H9 (cell line): ENCODE data around the gene UBE2D2. TPM values are rescaled to one million over a fixed set of nuclear protein-coding genes. Genes with fewer than 3 reads are reported as not detected.

Experiments
- DNase-seq: peaks from one replicate; pipeline ENCODE4 v3.0.0-alpha.2; 2017
- H2AFZ ChIP-seq: one replicate; pipeline ENCODE4 v1.6.1; 2013; ENCODE audit warnings: mild to moderate bottlenecking, low read length, control low read depth, moderate library complexity
- H2AK5ac ChIP-seq: 2 replicates; pipeline ENCODE4 v1.6.1; 2013; ENCODE audit warnings: low read length, control low read depth, mixed read lengths; ENCODE audit not compliant: insufficient read length
- H2BK120ac ChIP-seq: one replicate; pipeline ENCODE4 v1.6.1; 2013; ENCODE audit warnings: low read depth, mild to moderate bottlenecking, low read length, control low read depth, inconsistent platforms; ENCODE audit not compliant: poor library complexity, severe bottlenecking
- H2BK12ac ChIP-seq: 2 replicates; pipeline ENCODE4 v1.6.1; 2013; ENCODE audit warnings: low read length, control low read depth, mixed read lengths, low read depth; ENCODE audit not compliant: insufficient read length
- H2BK15ac ChIP-seq: 2 replicates; pipeline ENCODE4 v1.6.1; 2013; ENCODE audit warnings: low read depth, low read length, control low read depth
- H2BK20ac ChIP-seq: one replicate; pipeline ENCODE4 v1.6.1; 2013; ENCODE audit warnings: low read depth, mild to moderate bottlenecking, low read length, control low read depth, inconsistent platforms; ENCODE audit not compliant: poor library complexity, severe bottlenecking
- H2BK5ac ChIP-seq: 2 replicates; pipeline ENCODE4 v1.6.1; 2013; ENCODE audit warnings: low read length, control low read depth, mixed read lengths; ENCODE audit not compliant: insufficient read length
- H3K14ac ChIP-seq: 2 replicates; pipeline ENCODE4 v1.6.1; 2013; ENCODE audit warnings: low read length, control low read depth; ENCODE audit not compliant: insufficient read depth
- H3K18ac ChIP-seq: 2 replicates; pipeline ENCODE4 v1.6.1; 2013; ENCODE audit warnings: low read depth, mild to moderate bottlenecking, mixed read lengths, low read length, control low read depth; ENCODE audit not compliant: insufficient read length
- H3K23ac ChIP-seq: 2 replicates; pipeline ENCODE4 v1.6.1; 2013; ENCODE audit warnings: low read length, control low read depth, mixed read lengths, low read depth; ENCODE audit not compliant: insufficient read length
- H3K23me2 ChIP-seq: 2 replicates; pipeline ENCODE4 v1.6.1; 2013; ENCODE audit warnings: low read depth, mild to moderate bottlenecking, mixed read lengths, low read length, control low read depth; ENCODE audit not compliant: insufficient read length, poor library complexity, severe bottlenecking
- H3K27ac ChIP-seq: 2 replicates; pipeline ENCODE4 v1.5.1; 2013; ENCODE audit warnings: low read length, control low read depth, mixed read lengths, low read depth; ENCODE audit not compliant: insufficient read length
- H3K27me3 ChIP-seq: 2 replicates; pipeline ENCODE4 v1.6.1; 2013; ENCODE audit warnings: low read length, control low read depth, inconsistent platforms; ENCODE audit not compliant: insufficient read depth
- H3K4ac ChIP-seq: 2 replicates; pipeline ENCODE4 v1.6.1; 2013; ENCODE audit warnings: low read depth, mild to moderate bottlenecking, control low read depth, inconsistent platforms, low read length, moderate library complexity
- H3K4me1 ChIP-seq: 2 replicates; pipeline ENCODE4 v1.6.1; 2013; ENCODE audit warnings: low read length, control low read depth, inconsistent platforms; ENCODE audit not compliant: insufficient read depth
- H3K4me2 ChIP-seq: 2 replicates; pipeline ENCODE4 v1.6.1; 2013; ENCODE audit warnings: low read length, control low read depth, mixed read lengths; ENCODE audit not compliant: insufficient read length, insufficient read depth
- H3K56ac ChIP-seq: 2 replicates; pipeline ENCODE4 v1.6.1; 2013; ENCODE audit warnings: low read depth, mild to moderate bottlenecking, mixed read lengths, low read length, control low read depth; ENCODE audit not compliant: insufficient read length
- H3K79me1 ChIP-seq: 2 replicates; pipeline ENCODE4 v1.6.1; 2013; ENCODE audit warnings: low read depth, mild to moderate bottlenecking, moderate library complexity, low read length, control low read depth, inconsistent platforms; ENCODE audit not compliant: insufficient read depth, poor library complexity, severe bottlenecking
- H3K79me2 ChIP-seq: 2 replicates; pipeline ENCODE4 v1.6.1; 2013; ENCODE audit warnings: low read length, control low read depth, inconsistent platforms; ENCODE audit not compliant: insufficient read depth
- H3K9ac ChIP-seq: 2 replicates; pipeline ENCODE4 v1.6.1; 2013; ENCODE audit warnings: low read length, control low read depth, mixed read lengths; ENCODE audit not compliant: insufficient read length; ENCODE audit errors: extremely low read depth
- H3K9me3 ChIP-seq: one replicate; pipeline ENCODE4 v1.6.1; 2013; ENCODE audit warnings: low read depth, low read length, inconsistent platforms; ENCODE audit not compliant: control insufficient read depth
- H3T11ph ChIP-seq: one replicate; pipeline ENCODE4 v1.6.1; 2013; ENCODE audit warnings: mild to moderate bottlenecking, low read length, control low read depth, inconsistent platforms
- H4K20me1 ChIP-seq: one replicate; pipeline ENCODE4 v1.6.1; 2013; ENCODE audit not compliant: control insufficient read depth, insufficient read length, insufficient read depth
- H4K5ac ChIP-seq: 2 replicates; pipeline ENCODE4 v1.6.1; 2013; ENCODE audit warnings: low read depth, mild to moderate bottlenecking, mixed read lengths, low read length, control low read depth; ENCODE audit not compliant: insufficient read length
- H4K8ac ChIP-seq: replicated peaks from 2 replicates; pipeline ENCODE4 v1.6.1; 2013; ENCODE audit warnings: low read length, control low read depth, mixed read lengths, low read depth; ENCODE audit not compliant: insufficient read length
- H4K91ac ChIP-seq: 2 replicates; pipeline ENCODE4 v1.6.1; 2013; ENCODE audit warnings: low read depth, mild to moderate bottlenecking, moderate library complexity, mixed read lengths, low read length, control low read depth; ENCODE audit not compliant: insufficient read length
- H3K27ac Mint-ChIP-seq, 3 experiments: 2 replicates in 2 of 3; 3 replicates in 1 of 3; pipeline ENCODE4 v1.8.0; 2020 to 2021; ENCODE audit warnings: mixed read lengths in 3 of 3, mild to moderate bottlenecking in 1 of 3, moderate library complexity in 1 of 3
- H3K27me3 Mint-ChIP-seq: 2 replicates; pipeline ENCODE4 v1.8.0; 2021; ENCODE audit warnings: low read depth, mild to moderate bottlenecking, moderate library complexity, mixed read lengths
- H3K36me3 Mint-ChIP-seq, 3 experiments: 2 replicates in 2 of 3; 3 replicates in 1 of 3; pipeline ENCODE4 v1.8.0; 2020 to 2021; ENCODE audit warnings: low read depth in 3 of 3, mixed read lengths in 3 of 3; ENCODE audit not compliant: insufficient read depth in 1 of 3
- H3K4me1 Mint-ChIP-seq, 2 experiments: 2 replicates each; pipeline ENCODE4 v1.8.0; 2020; ENCODE audit warnings: mixed read lengths in 2 of 2
- H3K4me3 Mint-ChIP-seq, 2 experiments: 2 replicates in 1 of 2; 3 replicates in 1 of 2; pipeline ENCODE4 v1.8.0; 2020 to 2021; ENCODE audit warnings: mild to moderate bottlenecking in 2 of 2, mixed read lengths in 2 of 2, moderate library complexity in 1 of 2
- H3K9me3 Mint-ChIP-seq, 2 experiments: 2 replicates in 1 of 2; 3 replicates in 1 of 2; pipeline ENCODE4 v1.8.0; 2020; ENCODE audit warnings: mild to moderate bottlenecking in 2 of 2, mixed read lengths in 2 of 2, moderate library complexity in 1 of 2
- CTCF ChIP-seq: fragments of 200-600 bp; sonication (generic); conservative IDR thresholded peaks from 3 replicates; pipeline ENCODE4 v1.8.0; 2021; ENCODE audit warnings: antibody characterized with exemption, mild to moderate bottlenecking
- WGBS: extraction: QIAGEN DNeasy Blood & Tissue Kit; methylation state at CpG from one replicate; pipeline ENCODE4 v1.1.7; 2013; ENCODE audit warnings: missing lambda C conversion rate, low lambda C conversion rate, mixed read lengths; ENCODE audit not compliant: insufficient read length; ENCODE audit errors: extremely low coverage; 5-methylcytosine and 5-hydroxymethylcytosine counted together
- total RNA-seq: library from RNA; stranded (reverse); gene quantifications from 2 replicates; pipeline ENCODE4 v1.2.1, GENCODE V29; 2021

Gene UBE2D2
- total RNA-seq, 1 experiment from 2014 or later = 236 TPM

DNA sequence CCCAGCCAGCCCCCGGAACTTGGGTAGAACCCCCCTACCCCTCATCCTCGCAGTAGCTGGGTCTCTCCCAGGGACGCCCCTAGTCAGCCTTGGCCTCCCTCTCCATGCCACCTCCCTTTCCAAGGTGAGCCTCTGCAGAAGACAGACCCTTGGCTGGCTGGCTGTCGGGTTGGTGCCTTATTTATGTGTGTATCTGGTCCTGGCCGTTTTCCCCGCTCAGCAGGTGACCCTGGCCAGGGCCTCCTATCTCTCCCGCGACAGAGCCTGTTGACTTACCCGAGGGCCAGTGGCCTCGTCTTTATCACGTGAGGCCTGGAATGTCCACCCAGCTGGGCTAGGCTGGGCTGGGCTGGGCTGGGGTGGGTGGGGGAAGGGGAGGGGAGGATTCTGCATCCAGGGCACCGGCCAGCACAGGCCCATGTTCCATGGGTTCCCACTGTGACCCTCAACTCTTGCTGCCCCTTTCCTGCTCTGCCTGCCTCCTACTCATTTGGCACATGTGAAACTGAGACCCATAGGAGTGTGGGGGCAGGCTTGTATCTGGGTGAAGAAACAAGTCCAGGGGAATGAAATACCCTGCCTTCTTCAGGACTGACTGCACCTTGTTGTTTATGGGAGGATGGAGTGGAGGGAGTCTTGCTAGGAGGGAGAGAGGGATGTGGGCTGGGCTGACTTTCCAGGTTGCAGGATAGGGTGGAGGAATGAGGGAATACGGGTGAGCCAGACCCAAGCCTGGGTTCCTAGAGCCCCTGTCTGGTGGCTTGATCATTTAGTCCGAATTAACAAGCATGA, 90.1 kb downstream of the UBE2D2 start:
- no peak overlapping the region for H2AK5ac ChIP-seq
- no peak overlapping the region for H4K91ac ChIP-seq
- H3K27me3 Mint-ChIP-seq = peaks cover 17% of the 10 kb centered on the region
- peak; percentile 83 for DNase-seq
- H3K4me2 ChIP-seq = peak overlapping the region; percentile 81
- H2BK20ac ChIP-seq = no peak overlapping the region
- peaks cover 0 to 9% (median 0%) of the 10 kb centered on the region in 3 experiments; a peak in 2 of 7 replicates for H3K36me3 Mint-ChIP-seq
- H2BK15ac ChIP-seq = no peak overlapping the region
- H3K4ac ChIP-seq = no peak overlapping the region
- H3K79me1 ChIP-seq = peaks cover 15% of the 10 kb centered on the region
- H3K4me1 ChIP-seq = peaks cover 32% of the 10 kb centered on the region
- H2BK5ac ChIP-seq = no peak overlapping the region
- peaks cover 0 to 4% of the 10 kb centered on the region in 2 experiments; a peak in 2 of 5 replicates for H3K9me3 Mint-ChIP-seq
- no peak for TF ChIP-seq CTCF
- H2AFZ ChIP-seq = no peak overlapping the region
- H3K9ac ChIP-seq = no peak overlapping the region
- no peak overlapping the region for H3K23ac ChIP-seq
- H2BK12ac ChIP-seq = no peak overlapping the region
- peaks cover 5% of the 10 kb centered on the region for H4K20me1 ChIP-seq
- H2BK120ac ChIP-seq = no peak overlapping the region
- H3K4me1 Mint-ChIP-seq = peaks cover 61 to 65% of the 10 kb centered on the region in 2 experiments
- no CpG with 5 or more reads among the region's 14 CpGs for WGBS
- H3K56ac ChIP-seq = no peak overlapping the region
- H3K9me3 ChIP-seq = no peaks in the 10 kb centered on the region
- H3K27ac ChIP-seq = peak overlapping the region; percentile 21
- no peak overlapping the region for H4K5ac ChIP-seq
- H3K23me2 ChIP-seq = peaks cover 25% of the 10 kb centered on the region
- peak overlapping the region; percentile 24 to 97 (median 94) for H3K27ac Mint-ChIP-seq
- H3K14ac ChIP-seq = no peak overlapping the region
- no peak overlapping the region for H3T11ph ChIP-seq
- no peak overlapping the region for H4K8ac ChIP-seq
- no peak overlapping the region for H3K18ac ChIP-seq
- peaks cover 5% of the 10 kb centered on the region; the same call in 1 of the 2 replicates for H3K27me3 ChIP-seq
- peaks cover 38% of the 10 kb centered on the region; the same call in 1 of the 2 replicates for H3K79me2 ChIP-seq
- H3K4me3 Mint-ChIP-seq = peak overlapping the region; percentile 97 to 99
